GM13977 (cell line): ENCODE data around the gene PTAR1.

Source experiments
- DNase-seq: peaks from one replicate; pipeline ENCODE4 v3.0.0; 2012; ENCODE audit warnings: low spot score
- in situ Hi-C: fragments of 300-500 bp; cut with MboI; formaldehyde crosslinking; loops from one replicate; pipeline ENCODE4 v1.12.0; 2022; ENCODE audit warnings: low sequenced_read_pairs, low pct_unique_long_range_greater_than_20kb, mixed read lengths, inconsistent platforms; ENCODE audit not compliant: unreplicated experiment
- TF ChIP-seq, protein P1 (sequence below): IDR thresholded peaks from 2 replicates; pipeline ENCODE4 v1.5.1; 2012; ENCODE audit warnings: mild to moderate bottlenecking, control low read depth; ENCODE audit not compliant: insufficient read depth; ENCODE audit errors: extremely low read depth, missing control alignments

The PTAR1 gene

DNA sequence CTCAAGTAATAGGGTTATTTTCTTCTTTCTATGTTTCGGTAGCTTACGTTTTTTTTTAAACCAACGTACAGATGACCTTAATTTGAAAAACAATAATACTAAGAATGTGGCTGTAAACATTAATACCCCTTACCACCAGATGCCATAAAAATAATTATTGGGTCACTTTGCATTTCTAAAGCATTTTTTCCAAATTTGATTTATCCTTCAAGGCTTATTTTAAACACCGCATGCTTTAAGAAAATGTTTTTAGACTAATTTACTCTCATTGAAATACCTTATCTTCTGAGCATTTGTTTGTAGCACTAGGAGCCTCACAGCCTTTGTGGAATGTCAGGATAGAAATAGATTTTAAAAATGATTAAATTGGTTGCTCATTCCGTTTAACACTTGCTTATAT lies 81.9 kb downstream of the PTAR1 start:
- in situ Hi-C loops: no loop called here
- TF ChIP-seq, protein P1, sequence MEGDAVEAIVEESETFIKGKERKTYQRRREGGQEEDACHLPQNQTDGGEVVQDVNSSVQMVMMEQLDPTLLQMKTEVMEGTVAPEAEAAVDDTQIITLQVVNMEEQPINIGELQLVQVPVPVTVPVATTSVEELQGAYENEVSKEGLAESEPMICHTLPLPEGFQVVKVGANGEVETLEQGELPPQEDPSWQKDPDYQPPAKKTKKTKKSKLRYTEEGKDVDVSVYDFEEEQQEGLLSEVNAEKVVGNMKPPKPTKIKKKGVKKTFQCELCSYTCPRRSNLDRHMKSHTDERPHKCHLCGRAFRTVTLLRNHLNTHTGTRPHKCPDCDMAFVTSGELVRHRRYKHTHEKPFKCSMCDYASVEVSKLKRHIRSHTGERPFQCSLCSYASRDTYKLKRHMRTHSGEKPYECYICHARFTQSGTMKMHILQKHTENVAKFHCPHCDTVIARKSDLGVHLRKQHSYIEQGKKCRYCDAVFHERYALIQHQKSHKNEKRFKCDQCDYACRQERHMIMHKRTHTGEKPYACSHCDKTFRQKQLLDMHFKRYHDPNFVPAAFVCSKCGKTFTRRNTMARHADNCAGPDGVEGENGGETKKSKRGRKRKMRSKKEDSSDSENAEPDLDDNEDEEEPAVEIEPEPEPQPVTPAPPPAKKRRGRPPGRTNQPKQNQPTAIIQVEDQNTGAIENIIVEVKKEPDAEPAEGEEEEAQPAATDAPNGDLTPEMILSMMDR: no peak
- DNase-seq: no peak

DNA sequence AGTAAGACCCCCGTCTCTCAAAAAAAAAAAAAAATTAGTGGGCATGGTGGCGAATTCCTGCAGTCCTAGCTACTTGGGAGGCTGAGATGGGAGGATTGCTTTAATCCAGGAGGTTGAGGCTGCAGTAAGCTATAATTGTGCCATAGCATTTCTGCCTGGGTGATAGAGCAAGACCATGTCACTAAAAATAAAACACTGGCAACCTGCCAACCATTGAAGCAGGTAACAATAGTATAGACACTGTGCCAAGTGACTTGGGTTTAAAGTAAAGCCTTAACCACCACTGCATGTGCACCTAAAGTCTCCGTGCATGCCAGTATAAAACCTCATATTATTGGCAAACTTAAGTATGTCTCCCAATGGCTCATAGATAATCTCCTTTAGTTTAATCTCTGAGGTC lies 84.2 kb downstream of the PTAR1 start:
- DNase-seq: no peak
- in situ Hi-C loops: no loop called here
- TF ChIP-seq, protein P1: no peak

DNA sequence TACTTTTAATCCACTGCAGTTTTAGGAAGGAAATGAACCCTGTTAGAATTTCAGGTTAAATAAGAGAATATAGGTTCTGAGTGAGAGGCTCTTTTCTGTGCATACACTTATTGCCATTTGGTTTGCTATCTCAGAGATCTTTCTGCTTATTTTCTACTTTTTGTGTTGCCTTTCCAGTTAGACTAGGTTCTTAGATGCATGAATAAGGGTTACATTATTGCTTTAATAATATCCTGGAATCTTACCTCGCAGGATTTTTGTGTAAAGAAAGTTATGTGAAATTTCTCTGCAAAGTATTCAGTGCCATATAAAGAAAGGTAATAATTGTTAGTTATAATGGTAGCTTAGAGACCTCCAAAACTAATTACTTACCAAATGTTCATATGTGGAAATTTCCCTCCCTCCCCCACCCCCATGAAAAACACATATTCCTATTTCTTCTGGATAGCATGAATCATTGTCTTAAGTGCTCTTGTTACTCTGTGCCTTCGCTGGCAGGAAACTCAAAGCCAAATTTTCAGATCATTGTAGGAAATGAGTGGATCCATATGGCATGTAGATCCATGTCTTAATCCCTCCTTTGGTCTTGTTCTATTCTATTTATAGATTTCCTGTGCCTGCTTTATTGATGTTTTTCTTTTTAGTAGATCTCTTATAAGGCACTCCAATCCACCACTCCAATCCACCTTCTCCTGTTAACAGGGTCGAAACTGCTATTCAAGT lies 84.9 kb downstream of the PTAR1 start:
- in situ Hi-C loops: no loop called here
- DNase-seq: no peak
- TF ChIP-seq, protein P1: no peak

DNA sequence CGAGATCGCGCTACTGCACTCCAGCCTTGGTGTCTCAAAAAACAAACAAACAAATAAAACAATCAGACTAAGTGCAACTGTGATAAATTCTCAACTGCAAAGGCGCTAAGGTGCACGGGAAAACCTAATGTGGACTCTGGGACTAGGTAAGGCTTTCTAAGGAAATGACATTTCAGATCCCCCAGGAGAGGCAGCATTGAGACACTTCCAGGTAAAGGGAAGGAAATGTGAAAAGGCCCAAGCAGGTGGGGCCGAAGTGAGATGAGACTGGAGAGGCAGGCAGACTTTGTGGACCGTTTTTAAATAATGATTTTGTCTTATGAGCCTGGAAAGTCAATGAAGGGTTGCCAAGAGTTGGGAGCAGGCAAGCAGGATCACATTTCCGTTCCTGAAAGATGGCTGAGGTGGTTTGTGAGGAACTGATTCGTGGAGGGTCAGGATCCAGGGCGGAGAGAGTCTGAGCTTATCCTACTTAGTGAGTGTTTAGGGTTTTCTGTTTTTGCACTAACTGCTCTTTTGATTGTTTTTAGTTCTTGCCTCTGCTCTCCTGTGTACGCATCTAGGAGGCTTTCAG lies 85.6 kb downstream of the PTAR1 start:
- DNase-seq: no peak
- in situ Hi-C loops: no loop called here
- TF ChIP-seq, protein P1: no peak

DNA sequence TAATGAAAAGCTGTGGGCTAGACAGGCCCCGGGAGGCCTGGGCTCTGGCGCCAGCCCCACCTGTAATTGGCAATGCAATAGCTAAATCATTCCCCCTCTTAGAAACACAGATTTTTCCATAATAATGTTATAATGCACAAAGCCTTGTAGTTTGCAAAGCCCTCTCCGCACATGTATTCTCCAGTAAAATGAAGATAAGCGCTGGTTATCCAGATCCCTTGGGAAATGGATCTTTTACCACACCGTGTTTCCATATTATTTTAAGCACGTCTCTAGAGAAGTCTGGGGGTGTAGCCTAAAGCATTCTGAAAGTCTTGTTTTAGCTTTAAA lies 86.5 kb downstream of the PTAR1 start:
- in situ Hi-C loops: no loop called here

DNA sequence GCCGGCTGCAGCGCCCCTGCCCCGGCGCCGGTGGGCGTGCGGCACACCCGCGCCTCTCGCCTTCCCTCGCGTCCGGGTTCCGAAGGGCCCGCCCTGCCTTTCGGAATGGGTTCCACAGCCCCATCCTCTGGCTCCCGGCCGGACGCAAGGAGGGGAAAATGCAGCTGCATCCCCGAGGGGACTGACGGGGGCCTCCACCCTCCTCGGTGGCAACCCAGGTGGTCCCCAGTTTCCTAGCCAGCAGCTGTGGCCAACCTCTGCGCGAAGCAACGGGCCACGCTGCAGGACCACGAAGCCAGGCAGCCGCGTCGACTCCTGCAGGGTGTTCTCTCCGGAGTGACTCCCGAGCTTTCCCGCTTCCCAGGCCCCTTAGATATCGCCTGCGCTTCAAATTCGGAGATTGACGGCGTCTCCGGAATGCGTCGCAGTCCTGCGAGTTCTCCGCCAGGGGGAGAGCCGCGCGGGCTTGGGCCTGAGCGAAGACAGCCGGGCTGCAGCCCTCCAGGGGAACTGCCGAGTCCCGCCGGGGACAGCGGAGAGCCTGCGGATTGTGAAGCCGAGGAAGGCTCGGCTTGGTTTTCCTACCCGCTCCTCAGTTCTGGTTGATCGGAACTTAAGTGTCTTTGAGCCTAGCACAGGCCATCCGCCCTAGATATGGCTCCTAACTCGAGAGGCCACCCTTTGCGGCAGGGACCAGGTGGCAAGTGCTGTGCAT lies 87.1 kb downstream of the PTAR1 start:
- in situ Hi-C loops: no loop called here
- DNase-seq: peak; percentile 83
- TF ChIP-seq, protein P1: peak; percentile 94

More for the DNA sequence above, 86.5 kb downstream of the PTAR1 start:
- no peak for DNase-seq
- TF ChIP-seq, protein P1: no peak
